ENCODE data around the gene FRS2.

Gene FRS2

GRCh38 chr12:69502345-69503081 is 32.3 kb downstream of the FRS2 start:
- peak; percentile 90 for DNase-seq

GRCh38 chr12:69508091-69508490 is 37.9 kb downstream of the FRS2 start:
- DNase-seq: no peak

- no peak for DNase-seq
Measured at GRCh38 chr12:69508621-69509020, 38.4 kb downstream of the FRS2 start.

- DNase-seq: peak; percentile 65
Measured at GRCh38 chr12:69509308-69509736, 39.1 kb downstream of the FRS2 start.

- DNase-seq: no peak
Measured at GRCh38 chr12:69509904-69510827, 40.0 kb downstream of the FRS2 start.

GRCh38 chr12:69511016-69511415 is 40.8 kb downstream of the FRS2 start:
- no peak for DNase-seq

- DNase-seq: peak; percentile 41
Measured at GRCh38 chr12:69511469-69512267, 41.5 kb downstream of the FRS2 start.

- peak; percentile 54 for DNase-seq
Measured at GRCh38 chr12:69512820-69513219, 42.6 kb downstream of the FRS2 start.

- DNase-seq: peak; percentile 33
Measured at GRCh38 chr12:69513297-69513696, 43.1 kb downstream of the FRS2 start.

GRCh38 chr12:69514111-69514510 is 43.9 kb downstream of the FRS2 start:
- DNase-seq: no peak

GRCh38 chr12:69514845-69515244 is 44.7 kb downstream of the FRS2 start:
- no peak for DNase-seq

GRCh38 chr12:69515394-69515930 is 45.3 kb downstream of the FRS2 start:
- DNase-seq: no peak

GRCh38 chr12:69516950-69517349 is 46.8 kb downstream of the FRS2 start:
- no peak for DNase-seq

- DNase-seq: no peak
Measured at GRCh38 chr12:69517406-69517805, 47.2 kb downstream of the FRS2 start.

- DNase-seq: peak; percentile 78
Measured at GRCh38 chr12:69519871-69520270, 49.7 kb downstream of the FRS2 start.

GRCh38 chr12:69523433-69524330 is 53.5 kb downstream of the FRS2 start:
- DNase-seq: no peak

- DNase-seq: no peak
Measured at GRCh38 chr12:69524331-69524630, 54.1 kb downstream of the FRS2 start.

- DNase-seq: peak; percentile 37
Measured at GRCh38 chr12:69524755-69525469, 54.7 kb downstream of the FRS2 start.

- DNase-seq: peak; percentile 76
Measured at GRCh38 chr12:69527506-69528272, 57.5 kb downstream of the FRS2 start.

GRCh38 chr12:69529021-69529420 is 58.8 kb downstream of the FRS2 start:
- DNase-seq: no peak
